ENCODE results near the gene CERS2. TPM values are rescaled to one million over a fixed set of nuclear protein-coding genes. Genes with fewer than 3 reads are reported as not detected.

CERS2 gene
- total and polyA plus RNA-seq, 2 of the 8 experiments (the other 6 are each of a cell fraction or from before 2014, with no cell fraction given) = 216 to 237 TPM

DNA sequence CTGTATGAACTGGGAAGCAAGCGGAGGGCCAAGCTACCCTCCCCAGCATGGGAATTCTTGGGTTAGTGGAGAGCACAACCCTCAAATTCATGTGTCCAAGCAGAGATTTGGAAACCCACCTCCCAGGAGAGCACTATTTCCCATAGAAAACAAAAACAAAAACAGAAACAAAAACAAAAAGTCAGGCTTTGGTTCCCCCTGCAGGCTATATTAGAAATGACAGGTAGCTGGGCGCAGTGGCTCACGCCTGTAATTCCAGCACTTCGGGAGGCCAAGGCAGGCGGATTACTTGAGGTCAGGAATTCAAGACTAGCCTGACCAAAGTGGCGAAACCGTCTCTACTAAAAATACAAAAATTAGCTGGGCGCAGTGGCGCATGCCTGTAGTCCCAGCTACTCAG lies 21.3 kb upstream of the CERS2 start:
- Histone ChIP-seq H4K8ac (ENCODE audit: extremely low read depth, insufficient read depth, low read length) (no peak overlapping the region), H4K5ac (ENCODE audit: insufficient read length, low read depth, low read length) (no peak overlapping the region), H3K79me2 (ENCODE audit: control insufficient read depth in 1 of 2, insufficient read depth in 2 of 2, low read length in 2 of 2) (no peaks in the 10 kb centered on the region), H2BK15ac (ENCODE audit: low read length) (no peak overlapping the region), H2BK120ac (replicated peaks; ENCODE audit: low read depth, low read length) (no peak overlapping the region), H2BK12ac (ENCODE audit: low read depth, low read length) (peak overlapping the region; percentile 77), H3K14ac (ENCODE audit: insufficient read length) (no peak overlapping the region), H3K27me3 (replicated peaks in 1 of 4; ENCODE audit: control insufficient read depth in 3 of 4, extremely low read depth in 1 of 4, insufficient read depth in 3 of 4, low read length in 3 of 4) (no peaks in the 10 kb centered on the region), H3K18ac (ENCODE audit: extremely low read depth, low read length) (0 out of 2 replicates have a peak overlapping the region, but pooled peaks have one; percentile 17), H3K4me3 (ENCODE audit: extremely low read depth in 1 of 4, insufficient read depth in 2 of 4, low read depth in 3 of 4, low read length in 4 of 4) (no peak overlapping the region), H3K79me1 (ENCODE audit: low read depth, low read length) (no peaks in the 10 kb centered on the region), H4K20me1 (replicated peaks in 1 of 2; ENCODE audit: control insufficient read depth in 1 of 2, insufficient read depth in 2 of 2, low read length in 2 of 2) (no peaks in the 10 kb centered on the region), H3K9ac (replicated peaks in 1 of 4; ENCODE audit: extremely low read depth in 1 of 4, low read depth in 3 of 4, low read length in 3 of 4) (peak overlapping the region in 1 of 4 experiments; percentile 12; a peak in 1 of 7 replicates), H3K27ac (ENCODE audit: low read depth, low read length) (0 out of 2 replicates have a peak overlapping the region, but pooled peaks have one; percentile 51), H3K4me1 (replicated peaks in 1 of 4; ENCODE audit: control insufficient read depth in 3 of 4, insufficient read depth in 4 of 4, low read length in 3 of 4) (peaks cover 0 to 4% (median 0%) of the 10 kb centered on the region in 4 experiments; a peak in 1 of 7 replicates), H3K4me2 (ENCODE audit: insufficient read depth in 1 of 2, low read depth in 2 of 2, low read length in 2 of 2) (no peak overlapping the region), H2AFZ (ENCODE audit: low read length) (peak overlapping the region; percentile 60; the same call in 1 of the 2 replicates), H2BK20ac (ENCODE audit: low read length) (no peak overlapping the region), H2AK5ac (ENCODE audit: low read depth, low read length) (peak overlapping the region; percentile 93; the same call in 1 of the 2 replicates), H3K9me3 (ENCODE audit: insufficient read depth in 2 of 2, low read depth in 1 of 2, low read length in 1 of 2) (no peaks in the 10 kb centered on the region), H3K36me3 (ENCODE audit: control insufficient read depth in 2 of 4, insufficient read depth in 4 of 4, low read length in 3 of 4) (peaks cover 0 to 7% (median 5%) of the 10 kb centered on the region in 4 experiments; a peak in 6 of 8 replicates), H3K4ac (replicated peaks; ENCODE audit: insufficient read length, low read depth, low read length) (no peak overlapping the region), H4K91ac (replicated peaks; ENCODE audit: insufficient read length, low read length) (no peak overlapping the region), H3K23ac (ENCODE audit: insufficient read length) (no peak overlapping the region), H3K56ac (replicated peaks; ENCODE audit: insufficient read length, low read depth, low read length) (no peak overlapping the region), H3K23me2 (ENCODE audit: low read depth, low read length) (no peaks in the 10 kb centered on the region), H2BK5ac (ENCODE audit: low read depth, low read length) (0 out of 2 replicates have a peak overlapping the region, but pooled peaks have one; percentile 77)
- ChIA-PET CTCF (ENCODE audit: partially characterized antibody) (interaction anchor here (0.5 to 7.0 kb wide), 34 partner anchors 9 to 577 kb away, joined by 3 to 183 read pairs (median 3); partner anchors contain the start of genes ANXA9, CDC42SE1, CERS2 and MINDY1), POLR2A (ENCODE audit: partially characterized antibody) (interaction anchor here (0.6 to 6.3 kb wide), 8 partner anchors 9 to 381 kb away, joined by 3 to 44 read pairs (median 4); partner anchors contain the start of genes ANXA9 and MINDY1)
- peak; percentile 44 to 71 (median 62) for TF ChIP-seq CTCF (IDR thresholded peaks at IDR 0.05; ENCODE audit: control extremely low read depth in 1 of 3, insufficient read depth in 1 of 3, low read depth in 1 of 3, low read length in 3 of 3)
- no peak for TF ChIP-seq SP2 (IDR thresholded peaks at IDR 0.05; ENCODE audit: low read length)
- TF ChIP-seq RNF2 (IDR thresholded peaks at IDR 0.05; ENCODE audit: borderline replicate concordance, low read depth, low read length, missing control alignments, poor library complexity, severe bottlenecking) = no peak
- no peak for TF ChIP-seq GABPA (IDR thresholded peaks at IDR 0.05; ENCODE audit: borderline replicate concordance, insufficient read depth, low read length)
- no peak for TF ChIP-seq BACH1 (IDR thresholded peaks at IDR 0.05; ENCODE audit: low read length)
- TF ChIP-seq RAD21 (IDR thresholded peaks at IDR 0.05 in 1 of 2, conservative IDR thresholded peaks at IDR 0.05 in 1 of 2; ENCODE audit: low read depth in 2 of 2, low read length in 2 of 2) = peak; percentile 73 to 76
- FAIRE-seq (no peak), DNase-seq (ENCODE audit: low read depth in 1 of 2, low spot score in 2 of 2) (peak in 1 of 2 experiments; percentile 81)
- 48% methylated on average over 9 of the region's 9 CpGs; no CpG with 5 or more reads in 1 of the 2 experiments for WGBS, 2 experiments (ENCODE audit: extremely low coverage in 1 of 2, insufficient coverage in 1 of 2, insufficient read length in 1 of 2, insufficient replicate concordance in 2 of 2, low coverage in 1 of 2, low lambda C conversion rate in 2 of 2, missing lambda C conversion rate in 1 of 2)

All from H1 (cell line).